ENCODE measurements around the gene HEBP2.

DNA sequence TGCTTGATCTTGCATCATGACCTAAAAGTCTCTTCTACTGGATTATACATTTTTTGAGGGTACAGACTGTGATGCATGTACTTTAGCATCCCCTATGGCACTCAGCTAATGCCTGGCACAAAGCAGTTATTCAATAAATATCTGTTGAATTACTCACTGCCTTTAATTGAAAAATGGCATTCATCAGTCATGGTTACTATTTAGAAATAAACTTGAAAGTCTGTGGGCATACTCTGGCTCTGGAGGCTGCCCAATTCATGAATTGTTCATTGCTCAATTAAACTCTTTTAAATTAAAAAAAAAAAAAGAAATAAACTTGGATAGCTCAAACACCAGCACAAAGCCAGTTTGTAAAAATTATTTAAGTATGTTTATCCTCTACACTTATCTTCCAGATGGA is 40.0 kb downstream of the HEBP2 start:
- TF ChIP-seq, protein P1, sequence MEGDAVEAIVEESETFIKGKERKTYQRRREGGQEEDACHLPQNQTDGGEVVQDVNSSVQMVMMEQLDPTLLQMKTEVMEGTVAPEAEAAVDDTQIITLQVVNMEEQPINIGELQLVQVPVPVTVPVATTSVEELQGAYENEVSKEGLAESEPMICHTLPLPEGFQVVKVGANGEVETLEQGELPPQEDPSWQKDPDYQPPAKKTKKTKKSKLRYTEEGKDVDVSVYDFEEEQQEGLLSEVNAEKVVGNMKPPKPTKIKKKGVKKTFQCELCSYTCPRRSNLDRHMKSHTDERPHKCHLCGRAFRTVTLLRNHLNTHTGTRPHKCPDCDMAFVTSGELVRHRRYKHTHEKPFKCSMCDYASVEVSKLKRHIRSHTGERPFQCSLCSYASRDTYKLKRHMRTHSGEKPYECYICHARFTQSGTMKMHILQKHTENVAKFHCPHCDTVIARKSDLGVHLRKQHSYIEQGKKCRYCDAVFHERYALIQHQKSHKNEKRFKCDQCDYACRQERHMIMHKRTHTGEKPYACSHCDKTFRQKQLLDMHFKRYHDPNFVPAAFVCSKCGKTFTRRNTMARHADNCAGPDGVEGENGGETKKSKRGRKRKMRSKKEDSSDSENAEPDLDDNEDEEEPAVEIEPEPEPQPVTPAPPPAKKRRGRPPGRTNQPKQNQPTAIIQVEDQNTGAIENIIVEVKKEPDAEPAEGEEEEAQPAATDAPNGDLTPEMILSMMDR (IDR thresholded peaks at IDR 0.05; ENCODE audit: insufficient read depth, low read depth, low read length): no peak
- TF ChIP-seq EZH2 (IDR thresholded peaks at IDR 0.05; ENCODE audit: insufficient read depth, low read length): no peak

All from astrocyte (in vitro differentiated cells and primary cell).